ENCODE data around the gene PROX1.

Gene PROX1

GRCh38 chr1:214022810-214023425, 35.1 kb downstream of the PROX1 start:
- DNase-seq (ENCODE audit: low read depth in 2 of 2): no peak

- no peak for DNase-seq (ENCODE audit: low read depth in 2 of 2)
These were observed 39.2 kb downstream of the PROX1 start for GRCh38 chr1:214026985-214027384.

- no peak for DNase-seq (ENCODE audit: low read depth in 2 of 2)
These were observed 39.7 kb downstream of the PROX1 start for GRCh38 chr1:214027498-214027897.

- DNase-seq (ENCODE audit: low read depth in 2 of 2): no peak
These were observed 40.3 kb downstream of the PROX1 start for GRCh38 chr1:214028095-214028494.

GRCh38 chr1:214028649-214029406, 41.1 kb downstream of the PROX1 start:
- DNase-seq (ENCODE audit: low read depth in 2 of 2): no peak

GRCh38 chr1:214029796-214030195, 42.0 kb downstream of the PROX1 start:
- DNase-seq (ENCODE audit: low read depth in 2 of 2): no peak

- DNase-seq (ENCODE audit: low read depth in 2 of 2): no peak
These were observed 43.5 kb downstream of the PROX1 start for GRCh38 chr1:214031267-214031650.

GRCh38 chr1:214037468-214037867, 49.7 kb downstream of the PROX1 start:
- no peak for DNase-seq (ENCODE audit: low read depth in 2 of 2)

- DNase-seq (ENCODE audit: low read depth in 2 of 2): no peak
These were observed 51.7 kb downstream of the PROX1 start for GRCh38 chr1:214039394-214040018.

GRCh38 chr1:214043167-214043566, 55.4 kb downstream of the PROX1 start:
- no peak for DNase-seq (ENCODE audit: low read depth in 2 of 2)

- no peak for DNase-seq (ENCODE audit: low read depth in 2 of 2)
These were observed 56.9 kb downstream of the PROX1 start for GRCh38 chr1:214044438-214045214.

- no peak for DNase-seq (ENCODE audit: low read depth in 2 of 2)
These were observed 63.0 kb downstream of the PROX1 start for GRCh38 chr1:214050513-214051401.

GRCh38 chr1:214051786-214052185, 64.0 kb downstream of the PROX1 start:
- DNase-seq (ENCODE audit: low read depth in 2 of 2): no peak

- no peak for DNase-seq (ENCODE audit: low read depth in 2 of 2)
These were observed 70.3 kb downstream of the PROX1 start for GRCh38 chr1:214058076-214058475.

GRCh38 chr1:214066190-214066589, 78.4 kb downstream of the PROX1 start:
- no peak for DNase-seq (ENCODE audit: low read depth in 2 of 2)

- no peak for DNase-seq (ENCODE audit: low read depth in 2 of 2)
These were observed 79.2 kb downstream of the PROX1 start for GRCh38 chr1:214066936-214067335.

GRCh38 chr1:214067397-214067796, 79.6 kb downstream of the PROX1 start:
- no peak for DNase-seq (ENCODE audit: low read depth in 2 of 2)

- DNase-seq (ENCODE audit: low read depth in 2 of 2): no peak
These were observed 80.3 kb downstream of the PROX1 start for GRCh38 chr1:214067853-214068703.

- DNase-seq (ENCODE audit: low read depth in 2 of 2): no peak
These were observed 81.2 kb downstream of the PROX1 start for GRCh38 chr1:214068979-214069378.

GRCh38 chr1:214071469-214071868, 83.7 kb downstream of the PROX1 start:
- no peak for DNase-seq (ENCODE audit: low read depth in 2 of 2)

Measured in stimulated activated CD4-positive, alpha-beta T cell treated with anti-CD3 and anti-CD28 coated beads, Interleukin-15, amount 100 ng/mL, for 48 hours (primary cell).